ENCODE results near the gene TMEM30A. TPM values are rescaled to one million over a fixed set of nuclear protein-coding genes. Genes with fewer than 3 reads are reported as not detected.

Gene TMEM30A
- total and polyA plus RNA-seq, 12 donors: 28.7 to 68.0 (median 51.0) TPM

- Histone ChIP-seq H3K4me1 (peaks cover 0 to 82% (median 34%) of the 10 kb centered on the region in 9 donors), H3K36me3 (peaks cover 0 to 16% (median 0%) of the 10 kb centered on the region in 9 donors), H3K4me3 (no peak overlapping the region), H3K27me3 (no peaks in the 10 kb centered on the region), H3K9me3 (peaks cover 0 to 4% (median 0%) of the 10 kb centered on the region in 11 donors), H3K27ac (peak overlapping the region in 8 of 10 donors; percentile 3 to 84 (median 29))
- no peak for DNase-seq
- ATAC-seq: no peak
- intact Hi-C loops (cut with DNase I): loop anchor here in 1 of 10 donors (5.0 kb wide), 1 partner anchor 255 kb away; no protein-coding TSS in a partner anchor
- TF ChIP-seq CTCF (IDR thresholded peaks at IDR 0.05): no peak
- 93 to 94% methylated on average over 5 of the region's 5 CpGs for WGBS, 2 donors
Observed at GRCh38 chr6:75272145-75272840, 12.3 kb downstream of the TMEM30A start.

DNA sequence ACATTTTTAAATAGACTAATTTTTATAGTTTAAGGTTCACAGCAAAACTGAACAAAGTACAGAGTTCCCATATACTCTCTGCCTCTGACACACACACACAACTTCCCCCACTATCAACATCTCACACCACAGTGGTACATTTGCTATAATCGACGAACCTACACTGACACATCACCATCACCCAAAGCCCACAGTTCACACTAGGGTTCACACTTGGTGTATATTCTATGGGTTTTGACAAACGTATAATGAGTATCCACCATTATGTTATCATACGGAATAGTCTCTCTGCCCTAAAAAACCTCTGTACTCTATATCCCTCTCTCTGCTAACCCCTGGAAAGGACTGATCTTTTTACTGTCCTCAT, 15.6 kb downstream of the TMEM30A start:
- ATAC-seq: no peak
- Histone ChIP-seq H3K4me3 (no peak overlapping the region), H3K4me1 (peaks cover 3 to 61% (median 37%) of the 10 kb centered on the region in 9 donors), H3K36me3 (peaks cover 0 to 40% (median 10%) of the 10 kb centered on the region in 9 donors), H3K27me3 (no peaks in the 10 kb centered on the region), H3K27ac (peak overlapping the region in 1 of 10 donors; percentile 37), H3K9me3 (peaks cover 0 to 4% (median 0%) of the 10 kb centered on the region in 11 donors)
- DNase-seq: no peak
- 89 to 94% methylated on average over 4 of the region's 4 CpGs for WGBS, 2 donors
- intact Hi-C loops (cut with DNase I): loop anchor here in 8 of 10 donors (2.0 to 5.0 kb wide), 6 partner anchors 233 to 258 kb away; no protein-coding TSS in a partner anchor
- TF ChIP-seq CTCF (IDR thresholded peaks at IDR 0.05): no peak

DNA sequence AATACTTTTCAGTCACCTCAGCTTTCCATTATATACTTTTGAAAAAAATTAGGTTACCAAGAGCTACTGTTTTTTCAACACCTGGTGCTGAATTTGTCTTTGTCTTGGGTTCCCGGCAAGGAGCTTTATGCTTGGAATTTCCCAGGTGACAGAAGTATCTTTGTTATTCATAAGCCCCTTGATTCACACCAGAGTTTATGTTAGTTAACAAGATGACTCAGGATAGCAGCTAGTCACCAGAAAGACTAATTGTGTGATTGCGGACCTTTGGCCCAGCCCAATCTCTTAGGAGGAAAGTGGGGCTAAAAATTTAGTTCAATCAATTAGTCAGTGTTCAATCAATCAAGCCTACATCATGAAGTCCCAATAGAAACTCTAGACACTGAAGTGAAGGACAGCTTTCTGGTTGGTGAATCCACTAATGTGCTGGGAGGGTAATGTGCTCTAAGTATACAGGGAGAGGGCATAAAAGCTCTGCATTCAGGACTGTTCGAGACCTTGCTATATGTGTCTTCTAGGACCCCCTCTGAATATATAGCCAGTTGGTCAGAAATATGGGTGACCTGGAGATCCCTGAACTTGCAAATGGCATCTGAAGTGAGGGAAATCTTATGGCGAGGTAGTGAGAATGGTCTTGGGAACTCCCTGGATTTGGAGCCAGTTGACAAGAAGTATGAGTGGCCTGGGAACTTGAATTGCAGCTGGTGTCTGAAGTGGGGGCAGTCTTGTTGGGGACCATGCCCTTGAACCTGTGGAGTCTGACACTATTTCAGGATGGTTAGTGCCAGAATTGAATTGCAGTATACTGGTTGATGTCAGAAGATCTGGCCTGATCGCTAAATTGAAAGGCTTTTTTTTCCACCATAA, 16.2 kb downstream of the TMEM30A start:
- peaks cover 0 to 4% (median 0%) of the 10 kb centered on the region in 11 donors for H3K9me3 ChIP-seq
- H3K27me3 ChIP-seq: no peaks in the 10 kb centered on the region
- 80 to 82% methylated on average over 5 of the region's 5 CpGs for WGBS, 2 donors
- TF ChIP-seq CTCF (IDR thresholded peaks at IDR 0.05): no peak
- peak overlapping the region in 3 of 10 donors; percentile 1 to 37 (median 21) for H3K27ac ChIP-seq
- peaks cover 3 to 55% (median 31%) of the 10 kb centered on the region in 9 donors for H3K4me1 ChIP-seq
- ATAC-seq (no peak), DNase-seq (no peak)
- no peak overlapping the region for H3K4me3 ChIP-seq
- peaks cover 0 to 46% (median 13%) of the 10 kb centered on the region in 9 donors for H3K36me3 ChIP-seq
- intact Hi-C loops (cut with DNase I): loop anchor here in 8 of 10 donors (2.0 to 5.0 kb wide), 6 partner anchors 234 to 259 kb away; no protein-coding TSS in a partner anchor

DNA sequence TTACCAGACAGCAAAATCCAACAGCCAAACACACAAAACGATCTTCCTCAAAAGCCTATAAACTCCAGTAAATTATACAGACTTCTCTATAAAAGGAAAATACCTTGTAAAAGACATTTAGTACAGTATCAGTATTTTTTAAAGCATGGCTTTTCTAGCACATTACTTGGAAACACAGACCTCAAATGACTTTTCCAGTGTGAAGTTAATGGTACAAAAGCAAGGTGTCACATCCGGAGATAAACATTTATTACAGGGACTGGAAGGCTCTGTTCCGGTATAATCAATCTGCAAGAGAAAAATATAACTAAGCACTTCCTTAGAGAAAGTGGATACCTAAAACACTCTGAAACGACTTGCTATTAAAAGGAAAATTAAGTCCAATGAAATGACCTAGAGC, 17.1 kb downstream of the TMEM30A start:
- peak overlapping the region in 1 of 10 donors; percentile 37 for H3K27ac ChIP-seq
- DNase-seq (no peak), ATAC-seq (peak in 6 of 8 donors; percentile 23 to 56 (median 44))
- H3K4me1 ChIP-seq: peaks cover 3 to 46% (median 27%) of the 10 kb centered on the region in 9 donors
- intact Hi-C loops (cut with DNase I): loop anchor here in 7 of 10 donors (2.0 to 5.0 kb wide), 7 partner anchors 235 to 260 kb away; no protein-coding TSS in a partner anchor
- no peaks in the 10 kb centered on the region for H3K27me3 ChIP-seq
- 24 to 29% methylated on average over 4 of the region's 4 CpGs for WGBS, 2 donors
- no peak for TF ChIP-seq CTCF (IDR thresholded peaks at IDR 0.05)
- peaks cover 0 to 48% (median 13%) of the 10 kb centered on the region in 9 donors for H3K36me3 ChIP-seq
- peaks cover 0 to under 1% (median 0%) of the 10 kb centered on the region in 11 donors for H3K9me3 ChIP-seq
- H3K4me3 ChIP-seq: no peak overlapping the region

All from heart right ventricle (tissue), 16 donors.